K562 (cell line): Measurements from ENCODE around the gene CA7. TPM values are rescaled to one million over a fixed set of nuclear protein-coding genes. Genes with fewer than 3 reads are reported as not detected.

Source experiments
- AFF1 ChIP-seq, 2 experiments: fragments of 450-650 bp; IDR thresholded peaks; 2 replicates each; pipeline ENCODE4 v1.6.1; 2018; ENCODE audit warnings: mild to moderate bottlenecking in 2 of 2, low read depth in 1 of 2; ENCODE audit not compliant: partially characterized antibody in 2 of 2
- FIP1L1 ChIP-seq: fragments of 200-400 bp; formaldehyde crosslinking; IDR thresholded peaks from 2 replicates; pipeline ENCODE4 v1.6.1; 2018; ENCODE audit warnings: mild to moderate bottlenecking, low read depth, low read length; ENCODE audit not compliant: poor library complexity, severe bottlenecking
- FOXP1 ChIP-seq: sonication (generic); formaldehyde crosslinking; IDR thresholded peaks from 2 replicates; pipeline ENCODE4 v1.8.0; 2022; ENCODE audit warnings: mild to moderate bottlenecking, missing genetic modification reagents
- GTF2E2 ChIP-seq: fragments of 200-800 bp; sonication (Bioruptor generic); IDR thresholded peaks from 2 replicates; pipeline ENCODE4 v1.6.1; 2016; ENCODE audit warnings: missing genetic modification characterization, missing compliant biosample characterization
- MAFK ChIP-seq: IDR thresholded peaks from 2 replicates; pipeline ENCODE4 v1.6.1; 2011; ENCODE audit warnings: low read length, improper control_type of control experiment
- MTA1 ChIP-seq: fragments of 450-650 bp; IDR thresholded peaks from 2 replicates; pipeline ENCODE4 v1.6.1; 2017; ENCODE audit warnings: borderline replicate concordance
- NCOA6 ChIP-seq: fragments of 450-650 bp; IDR thresholded peaks from 2 replicates; pipeline ENCODE4 v1.6.1; 2017; ENCODE audit warnings: mild to moderate bottlenecking
- SAFB2 ChIP-seq: fragments of 200-400 bp; formaldehyde crosslinking; IDR thresholded peaks from 2 replicates; pipeline ENCODE4 v1.6.1; 2018; ENCODE audit warnings: borderline replicate concordance, low read length, low read depth, moderate library complexity; ENCODE audit not compliant: severe bottlenecking
- SIN3B ChIP-seq: fragments of 450-650 bp; IDR thresholded peaks from 2 replicates; pipeline ENCODE4 v1.6.1; 2017; ENCODE audit warnings: low read depth, mild to moderate bottlenecking, moderate library complexity
- TOE1 ChIP-seq, 2 experiments: fragments of 450-650 bp in 1 of 2; sonication (generic) in 1 of 2; formaldehyde crosslinking in 1 of 2; IDR thresholded peaks; 2 replicates each; pipeline versions ENCODE4 v1.7.1 to v1.8.0; 2016 to 2022; ENCODE audit warnings: borderline replicate concordance in 2 of 2, mild to moderate bottlenecking in 2 of 2, antibody characterized with exemption in 1 of 2, inconsistent platforms in 1 of 2, low read depth in 1 of 2, missing genetic modification reagents in 1 of 2, moderate library complexity in 1 of 2
- U2AF2 ChIP-seq: fragments of 200-400 bp; formaldehyde crosslinking; optimal IDR thresholded peaks from 2 replicates; pipeline ENCODE3; 2017; ENCODE audit warnings: low read depth, mild to moderate bottlenecking, low read length
- WHSC1 ChIP-seq: IDR thresholded peaks from one replicate; pipeline ENCODE4 v1.6.1; 2012; ENCODE audit warnings: low read length, control low read depth, inconsistent platforms
- ZNF239 ChIP-seq: fragments of 250-450 bp; sonication (Bioruptor Pico); IDR thresholded peaks from 2 replicates; pipeline ENCODE4 v1.4.0; 2020; ENCODE audit warnings: mild to moderate bottlenecking
- ZNF398 ChIP-seq: fragments of 250-450 bp; sonication (Bioruptor Pico); IDR thresholded peaks from 2 replicates; pipeline ENCODE4 v1.8.0; 2021; ENCODE audit warnings: moderate library complexity, mild to moderate bottlenecking, inconsistent platforms
- ZNF507 ChIP-seq: conservative IDR thresholded peaks from 2 replicates; pipeline ENCODE4 v1.6.1; 2017; ENCODE audit warnings: missing genetic modification characterization, missing compliant biosample characterization
- polyA plus RNA-seq, 8 experiments: library from polyadenylated mRNA; depleted of rRNA in 4 of 8; stranded (reverse) in 5 of 8; unstranded in 3 of 8; fragments of >200 nt; fragmentation: Nextera tagmentation in 2 of 8; fragmentation: Illumina TruSeq in 1 of 8; extraction: Ambion mirVana in 2 of 8; extraction: Trizol in 1 of 8; gene quantifications; 2 replicates each; pipeline versions ENCODE4 v1.2.1 to v1.2.3, GENCODE V29; 2011 to 2014; ENCODE audit warnings: inconsistent platforms in 1 of 8, missing spikeins in 1 of 8
- total RNA-seq, 7 experiments: library from RNA; depleted of rRNA in 6 of 7; stranded (reverse); fragments of >200 nt in 6 of 7; fragmentation: Illumina TruSeq in 2 of 7; extraction: Trizol in 2 of 7; gene quantifications; 2 replicates each; pipeline versions ENCODE4 v1.2.1 to v1.2.3, GENCODE V29; 2011 to 2021; ENCODE audit warnings: low replicate concordance in 1 of 7
- TF ChIP-seq, protein P1 (sequence below): fragments of 450-650 bp; formaldehyde crosslinking; IDR thresholded peaks from 2 replicates; pipeline ENCODE4 v1.4.0; 2020; ENCODE audit warnings: mild to moderate bottlenecking, moderate library complexity

CA7 gene
- total and polyA plus RNA-seq, 9 of the 15 experiments (the other 6 are each of a cell fraction or from before 2014, with no cell fraction given): 0.03 to 0.07 (median 0.05) TPM; not detected in 5

DNA sequence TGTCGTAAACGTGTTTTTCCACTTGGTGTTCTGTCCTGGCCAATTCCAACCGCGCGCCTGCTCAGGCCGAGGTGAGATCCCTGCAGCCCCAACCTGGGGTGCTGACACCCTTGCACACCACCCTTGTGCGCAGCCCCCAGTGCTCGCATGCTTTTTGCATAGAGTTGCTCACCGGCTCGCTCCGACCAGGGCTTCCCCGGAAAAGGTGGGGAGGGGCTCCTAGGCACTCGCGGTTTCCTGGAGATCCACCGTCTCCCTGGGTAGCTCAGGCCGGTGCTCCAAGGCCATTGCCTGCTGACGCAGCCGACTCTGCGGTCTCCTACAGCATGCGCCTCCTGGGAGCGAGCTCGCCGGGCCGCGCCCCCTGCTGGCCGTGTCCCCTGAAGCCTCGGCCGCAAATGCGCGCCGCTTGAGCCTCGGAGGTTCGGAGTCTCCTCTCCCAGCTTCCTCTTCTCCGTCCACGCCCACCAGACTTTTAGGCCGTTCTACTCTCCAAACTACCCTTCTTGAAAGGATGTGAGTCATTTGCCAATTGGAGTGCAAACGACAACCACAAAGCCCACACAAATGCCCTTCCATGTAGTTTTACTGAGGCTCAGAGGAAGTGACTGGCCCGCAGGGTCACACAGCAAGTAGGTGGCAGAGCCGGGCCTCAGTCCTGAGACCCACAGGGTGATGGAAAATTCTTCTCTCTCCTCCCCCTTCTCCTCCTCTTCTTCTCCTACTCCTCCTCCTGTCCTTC is 28.9 kb downstream of the CA7 start (continued):
- TF ChIP-seq SAFB2 (no peak), SIN3B (peak; percentile 9; the same call in 1 of the 2 replicates), ZNF398 (CRISPR knock-in tag) (no peak), U2AF2 (no peak), AFF1 (IDR thresholded peaks at IDR 0.05; ENCODE audit: low read depth in 1 of 2, partially characterized antibody in 2 of 2) (peak; percentile 11 to 38), MTA1 (peak; percentile 36; the same call in 1 of the 2 replicates), ZNF507 (tag) (no peak), FOXP1 (no peak), GTF2E2 (tag) (no peak), ZNF239 (CRISPR knock-in tag) (no peak), FIP1L1 (peak; percentile 72), MAFK (0 out of 2 replicates have a peak, but pooled peaks have one; percentile 42), TOE1 (IDR thresholded peaks at IDR 0.05; ENCODE audit: borderline replicate concordance) (peak; percentile 48; the same call in 1 of the 2 replicates), TOE1 (CRISPR knock-in tag; IDR thresholded peaks at IDR 0.05; ENCODE audit: borderline replicate concordance, low read depth) (peak; percentile 62; the same call in 1 of the 2 replicates), NCOA6 (no peak), WHSC1 (no peak)
- TF ChIP-seq, protein P1, sequence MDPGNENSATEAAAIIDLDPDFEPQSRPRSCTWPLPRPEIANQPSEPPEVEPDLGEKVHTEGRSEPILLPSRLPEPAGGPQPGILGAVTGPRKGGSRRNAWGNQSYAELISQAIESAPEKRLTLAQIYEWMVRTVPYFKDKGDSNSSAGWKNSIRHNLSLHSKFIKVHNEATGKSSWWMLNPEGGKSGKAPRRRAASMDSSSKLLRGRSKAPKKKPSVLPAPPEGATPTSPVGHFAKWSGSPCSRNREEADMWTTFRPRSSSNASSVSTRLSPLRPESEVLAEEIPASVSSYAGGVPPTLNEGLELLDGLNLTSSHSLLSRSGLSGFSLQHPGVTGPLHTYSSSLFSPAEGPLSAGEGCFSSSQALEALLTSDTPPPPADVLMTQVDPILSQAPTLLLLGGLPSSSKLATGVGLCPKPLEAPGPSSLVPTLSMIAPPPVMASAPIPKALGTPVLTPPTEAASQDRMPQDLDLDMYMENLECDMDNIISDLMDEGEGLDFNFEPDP (CRISPR knock-in tag): no peak
